Measurements from ENCODE around the gene CYP2R1.

CYP2R1 gene

DNA sequence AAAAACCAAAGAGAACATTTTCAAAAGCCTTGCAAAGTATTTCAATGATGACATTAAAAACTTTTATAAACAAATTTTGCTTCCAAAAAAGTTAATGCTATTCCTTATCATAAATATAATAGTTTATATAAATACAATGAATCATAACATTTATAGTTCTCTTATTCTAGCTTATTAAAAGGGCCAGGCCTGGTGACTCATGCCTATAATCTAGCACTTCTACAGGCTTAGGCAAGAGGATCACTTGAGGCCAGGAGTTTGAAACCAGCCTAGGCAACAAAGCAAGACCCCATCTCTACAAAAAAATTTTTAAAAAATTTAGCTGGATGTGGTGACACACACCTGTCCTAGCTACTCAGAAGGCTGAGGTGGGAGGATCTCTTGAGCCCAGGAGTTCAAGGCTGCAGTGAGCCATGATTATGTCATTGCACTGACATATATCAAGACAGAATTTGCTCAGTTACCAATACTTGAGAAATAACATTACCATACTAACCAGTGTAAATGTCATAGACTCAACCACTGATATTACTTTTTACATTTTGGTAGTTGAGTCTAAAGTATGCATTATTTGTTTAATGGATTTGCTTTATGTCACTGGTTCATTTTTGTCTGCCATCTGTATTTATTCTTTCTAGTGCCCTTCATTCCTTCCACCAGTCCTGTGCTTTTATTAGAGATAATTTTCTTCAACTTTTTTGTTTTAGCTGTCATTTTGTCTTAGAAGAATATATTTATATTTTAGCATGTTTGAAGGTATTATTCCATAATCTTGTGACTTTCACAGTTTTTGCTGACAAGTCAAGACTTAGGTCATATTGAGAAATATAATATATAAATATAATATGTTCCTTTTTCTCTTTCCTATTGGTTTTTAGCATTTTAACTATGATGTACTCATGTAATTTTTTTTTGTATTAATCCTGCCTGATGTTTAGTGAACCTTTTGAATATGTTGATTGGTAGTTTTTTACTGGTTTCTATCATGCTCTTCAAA lies 56.2 kb downstream of the CYP2R1 start:
- no peak overlapping the region for H3K4me3 ChIP-seq (ENCODE audit: control insufficient read depth, low read depth, low read length)
- TF ChIP-seq, protein P1, sequence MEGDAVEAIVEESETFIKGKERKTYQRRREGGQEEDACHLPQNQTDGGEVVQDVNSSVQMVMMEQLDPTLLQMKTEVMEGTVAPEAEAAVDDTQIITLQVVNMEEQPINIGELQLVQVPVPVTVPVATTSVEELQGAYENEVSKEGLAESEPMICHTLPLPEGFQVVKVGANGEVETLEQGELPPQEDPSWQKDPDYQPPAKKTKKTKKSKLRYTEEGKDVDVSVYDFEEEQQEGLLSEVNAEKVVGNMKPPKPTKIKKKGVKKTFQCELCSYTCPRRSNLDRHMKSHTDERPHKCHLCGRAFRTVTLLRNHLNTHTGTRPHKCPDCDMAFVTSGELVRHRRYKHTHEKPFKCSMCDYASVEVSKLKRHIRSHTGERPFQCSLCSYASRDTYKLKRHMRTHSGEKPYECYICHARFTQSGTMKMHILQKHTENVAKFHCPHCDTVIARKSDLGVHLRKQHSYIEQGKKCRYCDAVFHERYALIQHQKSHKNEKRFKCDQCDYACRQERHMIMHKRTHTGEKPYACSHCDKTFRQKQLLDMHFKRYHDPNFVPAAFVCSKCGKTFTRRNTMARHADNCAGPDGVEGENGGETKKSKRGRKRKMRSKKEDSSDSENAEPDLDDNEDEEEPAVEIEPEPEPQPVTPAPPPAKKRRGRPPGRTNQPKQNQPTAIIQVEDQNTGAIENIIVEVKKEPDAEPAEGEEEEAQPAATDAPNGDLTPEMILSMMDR (conservative IDR thresholded peaks at IDR 0.05; ENCODE audit: control insufficient read depth, insufficient read depth, low read depth, low read length), result no peak
- DNase-seq (ENCODE audit: low read depth), result no peak
